ENCODE data around the gene PARP15.

DNA sequence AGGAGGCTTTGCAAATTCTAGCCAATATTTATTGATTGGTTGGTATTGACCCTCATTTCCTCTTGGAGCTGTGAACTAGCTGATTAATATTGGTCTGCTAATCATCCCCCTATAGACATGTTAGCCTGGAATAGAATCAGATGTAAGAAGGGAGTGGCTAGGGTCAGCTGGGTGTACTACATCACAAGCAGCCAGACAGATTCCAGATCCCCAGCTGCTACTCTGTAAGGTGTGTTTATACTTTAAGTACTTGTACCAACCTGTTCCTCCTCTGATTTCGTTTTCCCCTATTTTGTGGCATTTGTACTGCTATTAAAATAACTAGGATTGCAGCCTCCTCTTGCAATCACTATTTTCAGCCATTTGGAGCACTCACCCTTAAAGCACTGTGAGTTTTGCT is 49.9 kb downstream of the PARP15 start:
- TF ChIP-seq POLR2A (IDR thresholded peaks at IDR 0.05; ENCODE audit: low read depth): no peak
- TF ChIP-seq, protein P1, sequence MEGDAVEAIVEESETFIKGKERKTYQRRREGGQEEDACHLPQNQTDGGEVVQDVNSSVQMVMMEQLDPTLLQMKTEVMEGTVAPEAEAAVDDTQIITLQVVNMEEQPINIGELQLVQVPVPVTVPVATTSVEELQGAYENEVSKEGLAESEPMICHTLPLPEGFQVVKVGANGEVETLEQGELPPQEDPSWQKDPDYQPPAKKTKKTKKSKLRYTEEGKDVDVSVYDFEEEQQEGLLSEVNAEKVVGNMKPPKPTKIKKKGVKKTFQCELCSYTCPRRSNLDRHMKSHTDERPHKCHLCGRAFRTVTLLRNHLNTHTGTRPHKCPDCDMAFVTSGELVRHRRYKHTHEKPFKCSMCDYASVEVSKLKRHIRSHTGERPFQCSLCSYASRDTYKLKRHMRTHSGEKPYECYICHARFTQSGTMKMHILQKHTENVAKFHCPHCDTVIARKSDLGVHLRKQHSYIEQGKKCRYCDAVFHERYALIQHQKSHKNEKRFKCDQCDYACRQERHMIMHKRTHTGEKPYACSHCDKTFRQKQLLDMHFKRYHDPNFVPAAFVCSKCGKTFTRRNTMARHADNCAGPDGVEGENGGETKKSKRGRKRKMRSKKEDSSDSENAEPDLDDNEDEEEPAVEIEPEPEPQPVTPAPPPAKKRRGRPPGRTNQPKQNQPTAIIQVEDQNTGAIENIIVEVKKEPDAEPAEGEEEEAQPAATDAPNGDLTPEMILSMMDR (IDR thresholded peaks at IDR 0.05): no peak

Data from esophagus muscularis mucosa (tissue), 3 donors.